Vagina (tissue), 2 donors: Measurements from ENCODE around the gene ADAMTS17.

Experiments
- POLR2AphosphoS5 ChIP-seq, 2 donors: sonication (generic); formaldehyde crosslinking; IDR thresholded peaks; one replicate each; pipeline ENCODE4 v1.9.0; 2017; ENCODE audit warnings: antibody characterized with exemption in 2 of 2, mild to moderate bottlenecking in 2 of 2, low read depth in 1 of 2; ENCODE audit not compliant: insufficient read depth in 1 of 2
- TF ChIP-seq, protein P1 (sequence below), 3 experiments: fragments of 450-650 bp in 2 of 3; fragments of 200-600 bp in 1 of 3; sonication (generic) in 1 of 3; IDR thresholded peaks; one replicate each; pipeline ENCODE4 v1.5.1; 2017 to 2019; ENCODE audit warnings: antibody characterized with exemption in 3 of 3, mild to moderate bottlenecking in 2 of 3, moderate library complexity in 2 of 3

DNA sequence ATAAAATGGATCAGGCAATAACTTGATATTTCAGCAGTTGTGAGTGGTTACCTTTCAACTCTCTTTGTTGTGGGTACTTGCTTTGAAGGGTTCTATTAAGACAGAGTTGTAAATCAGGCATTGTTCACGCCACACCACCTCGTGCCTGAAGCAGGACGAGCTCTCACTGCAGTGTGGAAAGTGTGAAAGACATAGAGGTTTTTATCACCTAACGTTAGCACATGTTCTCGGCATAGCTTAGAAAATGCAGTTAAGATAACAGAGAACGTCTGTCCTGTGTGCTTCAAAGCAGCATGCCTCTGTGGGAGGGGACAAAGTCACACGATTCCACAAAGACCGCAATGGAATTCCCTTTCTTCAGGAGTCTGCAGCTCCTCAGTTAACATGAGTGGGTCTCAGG lies 7.8 kb downstream of the ADAMTS17 start:
- TF ChIP-seq, protein P1, sequence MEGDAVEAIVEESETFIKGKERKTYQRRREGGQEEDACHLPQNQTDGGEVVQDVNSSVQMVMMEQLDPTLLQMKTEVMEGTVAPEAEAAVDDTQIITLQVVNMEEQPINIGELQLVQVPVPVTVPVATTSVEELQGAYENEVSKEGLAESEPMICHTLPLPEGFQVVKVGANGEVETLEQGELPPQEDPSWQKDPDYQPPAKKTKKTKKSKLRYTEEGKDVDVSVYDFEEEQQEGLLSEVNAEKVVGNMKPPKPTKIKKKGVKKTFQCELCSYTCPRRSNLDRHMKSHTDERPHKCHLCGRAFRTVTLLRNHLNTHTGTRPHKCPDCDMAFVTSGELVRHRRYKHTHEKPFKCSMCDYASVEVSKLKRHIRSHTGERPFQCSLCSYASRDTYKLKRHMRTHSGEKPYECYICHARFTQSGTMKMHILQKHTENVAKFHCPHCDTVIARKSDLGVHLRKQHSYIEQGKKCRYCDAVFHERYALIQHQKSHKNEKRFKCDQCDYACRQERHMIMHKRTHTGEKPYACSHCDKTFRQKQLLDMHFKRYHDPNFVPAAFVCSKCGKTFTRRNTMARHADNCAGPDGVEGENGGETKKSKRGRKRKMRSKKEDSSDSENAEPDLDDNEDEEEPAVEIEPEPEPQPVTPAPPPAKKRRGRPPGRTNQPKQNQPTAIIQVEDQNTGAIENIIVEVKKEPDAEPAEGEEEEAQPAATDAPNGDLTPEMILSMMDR (IDR thresholded peaks at IDR 0.05) = no peak
- TF ChIP-seq POLR2AphosphoS5 (IDR thresholded peaks at IDR 0.05; ENCODE audit: insufficient read depth in 1 of 2, low read depth in 1 of 2) = no peak
